ENCODE results near the gene ARHGEF25. TPM values are rescaled to one million over a fixed set of nuclear protein-coding genes. Genes with fewer than 3 reads are reported as not detected.

The ARHGEF25 gene
- polyA plus RNA-seq, 2 of the 4 experiments (the other 2 are of a cell fraction), result 9.3 to 13.8 TPM

GRCh38 chr12:57604992-57605810, 6.0 kb upstream of the ARHGEF25 start:
- ATAC-seq (peak; percentile 15 to 48; a peak in 4 of 6 replicates), FAIRE-seq (no peak), DNase-seq (ENCODE audit: low read depth in 1 of 2, low spot score in 1 of 2) (no peak)
- no peaks in the 10 kb centered on the region for H3K9me3 ChIP-seq
- peak overlapping the region; percentile 90 for H3K4me3 ChIP-seq
- 35% methylated on average over 15 of the region's 25 CpGs for WGBS (ENCODE audit: missing lambda C conversion rate)
- ChIA-PET POLR2A (no interaction called here), CTCF (interaction anchor here (1.0 to 20.9 kb wide), 9 partner anchors 9 to 121 kb away, joined by 3 to 336 read pairs (median 3); no protein-coding TSS in a partner anchor)
- H3K27ac ChIP-seq, result peak overlapping the region; percentile 94 to 97
- H3K4me1 ChIP-seq, result peaks cover 13% of the 10 kb centered on the region; the same call in 2 of the 3 replicates
- TF ChIP-seq PHF8 (IDR thresholded peaks at IDR 0.05; ENCODE audit: borderline replicate concordance, low read depth), result no peak
- no peak for TF ChIP-seq ELK1 (IDR thresholded peaks at IDR 0.05; ENCODE audit: low read depth, low read length)
- no peak for TF ChIP-seq RARB (CRISPR knock-in tag; IDR thresholded peaks at IDR 0.05)
- no peak for TF ChIP-seq HOXA7 (CRISPR knock-in tag; IDR thresholded peaks at IDR 0.05)
- no peak for TF ChIP-seq MAZ (IDR thresholded peaks at IDR 0.05; ENCODE audit: borderline replicate concordance, low read depth, low read length)
- TF ChIP-seq ZSCAN20 (CRISPR knock-in tag; IDR thresholded peaks at IDR 0.05), result no peak
- no peak for TF ChIP-seq HOXB13 (CRISPR knock-in tag; IDR thresholded peaks at IDR 0.05; ENCODE audit: low read depth)
- no peak for TF ChIP-seq SREBF2 (IDR thresholded peaks at IDR 0.05)
- peak overlapping the region; percentile 100 for H3K4me2 ChIP-seq

- CTCF ChIA-PET, result interaction anchor here (0.6 to 20.9 kb wide), 12 partner anchors 9 to 120 kb away, joined by 3 to 336 read pairs (median 3); no protein-coding TSS in a partner anchor
- no peak for TF ChIP-seq SMC3 (IDR thresholded peaks at IDR 0.05)
- no peak for TF ChIP-seq BHLHE40 (IDR thresholded peaks at IDR 0.05; ENCODE audit: low read depth, low read length)
- no peak for TF ChIP-seq CBX2 (IDR thresholded peaks at IDR 0.05; ENCODE audit: borderline replicate concordance, low read depth)
- TF ChIP-seq RAD21 (conservative IDR thresholded peaks at IDR 0.05 in 1 of 2, IDR thresholded peaks at IDR 0.05 in 1 of 2), result no peak
- no peak for TF ChIP-seq SREBF2 (IDR thresholded peaks at IDR 0.05)
- TF ChIP-seq FOSB (CRISPR knock-in tag; IDR thresholded peaks at IDR 0.05), result no peak
- no peak for TF ChIP-seq KDM5A (IDR thresholded peaks at IDR 0.05)
- no peak for TF ChIP-seq E2F6 (IDR thresholded peaks at IDR 0.05; ENCODE audit: borderline replicate concordance, low read depth)
- TF ChIP-seq KDM1A (IDR thresholded peaks at IDR 0.05; ENCODE audit: low read depth), result no peak
- TF ChIP-seq MAX (IDR thresholded peaks at IDR 0.05), result no peak
- no peak for TF ChIP-seq RNF2 (IDR thresholded peaks at IDR 0.05; ENCODE audit: borderline replicate concordance, low read depth)
- no peak for TF ChIP-seq REST (IDR thresholded peaks at IDR 0.05)
- no peak for TF ChIP-seq HEYL (CRISPR knock-in tag; IDR thresholded peaks at IDR 0.05)
- TF ChIP-seq ESRRA (IDR thresholded peaks at IDR 0.05; ENCODE audit: borderline replicate concordance, low read length), result no peak
- no peak for TF ChIP-seq RFX5 (IDR thresholded peaks at IDR 0.05)
- TF ChIP-seq JUNB (IDR thresholded peaks at IDR 0.05), result no peak
- TF ChIP-seq ZSCAN20 (CRISPR knock-in tag; IDR thresholded peaks at IDR 0.05), result no peak
- TF ChIP-seq JUN (IDR thresholded peaks at IDR 0.05), result no peak
- TF ChIP-seq POLR2A (IDR thresholded peaks at IDR 0.05; ENCODE audit: low read length), result no peak
- Histone ChIP-seq H3K27ac (no peak overlapping the region; a peak in 1 of 6 replicates), H3K9me3 (no peaks in the 10 kb centered on the region), H3K4me2 (peak overlapping the region; percentile 100), H3K4me3 (no peak overlapping the region; the same call in 2 of the 3 replicates), H3K4me1 (peaks cover 16% of the 10 kb centered on the region; the same call in 2 of the 3 replicates)
- DNase-seq (ENCODE audit: low read depth in 1 of 2, low spot score in 1 of 2) (no peak), FAIRE-seq (no peak), ATAC-seq (no peak)
- POLR2A ChIA-PET, result no interaction called here
- WGBS (ENCODE audit: missing lambda C conversion rate), result 74% methylated on average over 4 of the region's 4 CpGs
Measured at GRCh38 chr12:57605811-57606311, 5.4 kb upstream of the ARHGEF25 start.

Measured in A549 (cell line).